GM12892 (cell line): ENCODE data around the gene SMIM45.

Experiments used
- POLR2A ChIP-seq: IDR thresholded peaks from 2 replicates; pipeline ENCODE4 v1.6.1; 2011; ENCODE audit warnings: low read depth, low read length, control low read depth
- POLR2AphosphoS5 ChIP-seq: IDR thresholded peaks from 2 replicates; pipeline ENCODE4 v1.6.1; 2011; ENCODE audit warnings: low read depth, low read length, control low read depth
- TAF1 ChIP-seq: IDR thresholded peaks from 2 replicates; pipeline ENCODE4 v1.6.1; 2011; ENCODE audit warnings: low read depth, mild to moderate bottlenecking, control low read depth, low read length, borderline replicate concordance

GRCh38 chr22:41979423-41980250, 27.7 kb downstream of the SMIM45 start:
- no peak for TF ChIP-seq POLR2A
- no peak for TF ChIP-seq TAF1
- no peak for TF ChIP-seq POLR2AphosphoS5
